Tibial nerve (tissue), 4 donors: ENCODE measurements around the gene FOXJ3.

ENCODE experiments used
- EP300 ChIP-seq, 2 donors: sonication (generic); formaldehyde crosslinking; IDR thresholded peaks; one replicate each; pipeline ENCODE4 v1.6.1; 2017; ENCODE audit warnings: antibody characterized with exemption in 2 of 2, mild to moderate bottlenecking in 1 of 2
- POLR2A ChIP-seq, 2 donors: fragments of 450-650 bp; IDR thresholded peaks; one replicate each; pipeline ENCODE4 v1.6.1; 2017; ENCODE audit warnings: antibody characterized with exemption in 2 of 2, mild to moderate bottlenecking in 2 of 2, moderate library complexity in 2 of 2
- TF ChIP-seq, protein P1 (sequence below), 5 experiments: fragments of 200-600 bp in 3 of 5; fragments of 450-650 bp in 2 of 5; sonication (generic) in 3 of 5; IDR thresholded peaks; one replicate each; pipeline ENCODE4 v1.5.1; 2016 to 2019; ENCODE audit warnings: antibody characterized with exemption in 5 of 5, mild to moderate bottlenecking in 3 of 5, moderate library complexity in 2 of 5

DNA sequence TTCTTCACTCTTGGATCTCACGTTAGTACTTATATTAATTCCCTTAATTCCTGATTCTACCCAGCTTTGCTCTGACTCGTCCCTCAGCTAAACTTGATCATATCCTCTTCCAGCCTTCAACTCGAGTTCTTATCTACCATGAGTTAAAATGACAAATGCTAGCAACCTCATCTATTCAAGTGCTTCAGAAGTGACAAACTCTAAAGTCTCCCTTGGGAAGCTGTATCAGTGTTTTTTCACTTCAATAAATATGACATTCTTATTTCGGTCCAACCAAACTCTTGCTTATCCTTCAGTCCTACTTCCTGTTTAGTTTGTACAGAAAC is 75.3 kb downstream of the FOXJ3 start:
- TF ChIP-seq, protein P1, sequence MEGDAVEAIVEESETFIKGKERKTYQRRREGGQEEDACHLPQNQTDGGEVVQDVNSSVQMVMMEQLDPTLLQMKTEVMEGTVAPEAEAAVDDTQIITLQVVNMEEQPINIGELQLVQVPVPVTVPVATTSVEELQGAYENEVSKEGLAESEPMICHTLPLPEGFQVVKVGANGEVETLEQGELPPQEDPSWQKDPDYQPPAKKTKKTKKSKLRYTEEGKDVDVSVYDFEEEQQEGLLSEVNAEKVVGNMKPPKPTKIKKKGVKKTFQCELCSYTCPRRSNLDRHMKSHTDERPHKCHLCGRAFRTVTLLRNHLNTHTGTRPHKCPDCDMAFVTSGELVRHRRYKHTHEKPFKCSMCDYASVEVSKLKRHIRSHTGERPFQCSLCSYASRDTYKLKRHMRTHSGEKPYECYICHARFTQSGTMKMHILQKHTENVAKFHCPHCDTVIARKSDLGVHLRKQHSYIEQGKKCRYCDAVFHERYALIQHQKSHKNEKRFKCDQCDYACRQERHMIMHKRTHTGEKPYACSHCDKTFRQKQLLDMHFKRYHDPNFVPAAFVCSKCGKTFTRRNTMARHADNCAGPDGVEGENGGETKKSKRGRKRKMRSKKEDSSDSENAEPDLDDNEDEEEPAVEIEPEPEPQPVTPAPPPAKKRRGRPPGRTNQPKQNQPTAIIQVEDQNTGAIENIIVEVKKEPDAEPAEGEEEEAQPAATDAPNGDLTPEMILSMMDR (IDR thresholded peaks at IDR 0.05), result no peak
- TF ChIP-seq POLR2A (IDR thresholded peaks at IDR 0.05) (no peak), EP300 (IDR thresholded peaks at IDR 0.05) (no peak)
